CD8-positive, alpha-beta memory T cell (primary cell): ENCODE results near the gene ATXN1. TPM values are rescaled to one million over a fixed set of nuclear protein-coding genes. Genes with fewer than 3 reads are reported as not detected.

Experiments used
- CTCF ChIA-PET: fragments of 350-600 bp; sonication (Branson Sonifier 250); formaldehyde crosslinking; loops from one replicate; lab custom pipeline; 2021; ENCODE audit warnings: antibody characterized with exemption; lab: Charles Lee
- POLR2A ChIA-PET: fragments of 350-600 bp; sonication (Branson Sonifier 250); formaldehyde crosslinking; loops from one replicate; lab custom pipeline; 2021; ENCODE audit warnings: antibody characterized with exemption; lab: Charles Lee
- DNase-seq, 5 donors: peaks; one replicate each; pipeline versions ENCODE4 v3.0.0 to v3.0.0-alpha.2; 2020 to 2022; ENCODE audit warnings: mixed read lengths in 1 of 5
- H3K27ac ChIP-seq: one replicate; pipeline ENCODE4 v1.7.0; 2013; ENCODE audit warnings: low read depth, mild to moderate bottlenecking, low read length, moderate library complexity
- H3K27me3 ChIP-seq: 2 replicates; pipeline ENCODE4 v1.7.0; 2013; ENCODE audit warnings: low read length, mild to moderate bottlenecking; ENCODE audit not compliant: insufficient read depth, poor library complexity, severe bottlenecking
- H3K36me3 ChIP-seq: 2 replicates; pipeline ENCODE4 v1.7.0; 2013; ENCODE audit warnings: mild to moderate bottlenecking, low read length, moderate library complexity; ENCODE audit not compliant: insufficient read depth
- H3K4me1 ChIP-seq: 2 replicates; pipeline ENCODE4 v1.7.0; 2013; ENCODE audit warnings: mild to moderate bottlenecking, low read length, moderate library complexity; ENCODE audit not compliant: insufficient read depth
- H3K4me3 ChIP-seq: 2 replicates; pipeline ENCODE4 v1.7.0; 2013; ENCODE audit warnings: mild to moderate bottlenecking, low read length
- H3K9me3 ChIP-seq: 2 replicates; pipeline ENCODE4 v1.7.0; 2013; ENCODE audit warnings: mild to moderate bottlenecking, low read length
- H3K27ac Mint-ChIP-seq, 8 donors: one replicate each; pipeline ENCODE4 v1.8.0; 2020 to 2021; ENCODE audit warnings: mixed read lengths in 8 of 8, mild to moderate bottlenecking in 6 of 8, inconsistent platforms in 3 of 8, moderate library complexity in 3 of 8
- H3K27me3 Mint-ChIP-seq, 2 donors: one replicate each; pipeline ENCODE4 v1.8.0; 2020 to 2021; ENCODE audit warnings: mixed read lengths in 2 of 2, mild to moderate bottlenecking in 1 of 2, moderate library complexity in 1 of 2
- H3K36me3 Mint-ChIP-seq, 3 donors: one replicate each; pipeline ENCODE4 v1.8.0; 2020 to 2021; ENCODE audit warnings: mixed read lengths in 3 of 3, inconsistent platforms in 1 of 3, mild to moderate bottlenecking in 1 of 3
- H3K4me1 Mint-ChIP-seq, 3 donors: one replicate each; pipeline ENCODE4 v1.8.0; 2020 to 2021; ENCODE audit warnings: mixed read lengths in 3 of 3, inconsistent platforms in 1 of 3, mild to moderate bottlenecking in 1 of 3
- H3K4me3 Mint-ChIP-seq, 7 donors: one replicate each; pipeline ENCODE4 v1.8.0; 2020 to 2021; ENCODE audit warnings: mixed read lengths in 7 of 7, mild to moderate bottlenecking in 6 of 7, moderate library complexity in 4 of 7, inconsistent platforms in 2 of 7
- H3K9me3 Mint-ChIP-seq, 5 donors: one replicate each; pipeline ENCODE4 v1.8.0; 2020 to 2022; ENCODE audit warnings: mixed read lengths in 5 of 5, mild to moderate bottlenecking in 3 of 5, moderate library complexity in 2 of 5, inconsistent platforms in 1 of 5
- polyA plus RNA-seq: library from polyadenylated mRNA; unstranded; fragments of 300-500 nt; fragmentation: Illumina TruSeq; gene quantifications from one replicate; pipeline ENCODE4 v1.2.3, GENCODE V29; 2021
- total RNA-seq, 2 experiments: library from RNA; stranded (reverse); gene quantifications; one replicate each; pipeline ENCODE4 v1.2.3, GENCODE V29; 2021

Gene ATXN1
- total and polyA plus RNA-seq, 3 experiments from 2014 or later: 20.0 to 114 (median 111) TPM

GRCh38 chr6:16404456-16404855, 356.8 kb downstream of the ATXN1 start:
- H3K4me1 ChIP-seq: no peaks in the 10 kb centered on the region
- peak in 3 of 5 donors; percentile 8 to 21 (median 9) for DNase-seq
- Mint-ChIP-seq H3K9me3 (no peaks in the 10 kb centered on the region), H3K4me1 (peaks cover 27 to 51% (median 48%) of the 10 kb centered on the region in 3 donors), H3K27ac (peak overlapping the region in 6 of 8 donors; percentile 35 to 90 (median 54)), H3K27me3 (no peaks in the 10 kb centered on the region), H3K4me3 (peak overlapping the region in 6 of 7 donors; percentile 26 to 71 (median 57)), H3K36me3 (peaks cover 0 to 58% (median 16%) of the 10 kb centered on the region in 3 donors)
- no peaks in the 10 kb centered on the region for H3K27me3 ChIP-seq
- no peaks in the 10 kb centered on the region for H3K9me3 ChIP-seq
- H3K36me3 ChIP-seq: no peaks in the 10 kb centered on the region
- H3K4me3 ChIP-seq: no peak overlapping the region
- CTCF ChIA-PET: interaction anchor here (1.4 kb wide), 1 partner anchor 9 kb away, joined by 4 read pairs; no protein-coding TSS in a partner anchor
- POLR2A ChIA-PET: no interaction called here
- no peak overlapping the region for H3K27ac ChIP-seq

GRCh38 chr6:16403831-16404230, 357.4 kb downstream of the ATXN1 start:
- no peaks in the 10 kb centered on the region for H3K4me1 ChIP-seq
- H3K9me3 Mint-ChIP-seq: no peaks in the 10 kb centered on the region
- ChIA-PET POLR2A (interaction anchor here (0.6 kb wide), 1 partner anchor 165 kb away, joined by 3 read pairs; no protein-coding TSS in a partner anchor), CTCF (interaction anchor here (0.7 to 1.4 kb wide), 2 partner anchors 10 to 17 kb away, joined by 3 to 4 read pairs; no protein-coding TSS in a partner anchor)
- no peak overlapping the region for H3K4me3 ChIP-seq
- H3K36me3 Mint-ChIP-seq: peaks cover under 1 to 62% (median 16%) of the 10 kb centered on the region in 3 donors
- H3K27ac ChIP-seq: no peak overlapping the region
- no peaks in the 10 kb centered on the region for H3K27me3 ChIP-seq
- peak overlapping the region in 1 of 7 donors; percentile 44 for H3K4me3 Mint-ChIP-seq
- H3K36me3 ChIP-seq: no peaks in the 10 kb centered on the region
- no peaks in the 10 kb centered on the region for H3K27me3 Mint-ChIP-seq
- no peak for DNase-seq
- H3K9me3 ChIP-seq: no peaks in the 10 kb centered on the region
- peaks cover 27 to 52% (median 43%) of the 10 kb centered on the region in 3 donors for H3K4me1 Mint-ChIP-seq
- peak overlapping the region in 5 of 8 donors; percentile 3 to 73 (median 59) for H3K27ac Mint-ChIP-seq

- ChIA-PET POLR2A (no interaction called here), CTCF (interaction anchor here (1.1 kb wide), 1 partner anchor 10 kb away, joined by 3 read pairs; no protein-coding TSS in a partner anchor)
- no peaks in the 10 kb centered on the region for H3K4me1 ChIP-seq
- H3K36me3 ChIP-seq: no peaks in the 10 kb centered on the region
- H3K36me3 Mint-ChIP-seq: peaks cover 4 to 63% (median 15%) of the 10 kb centered on the region in 3 donors
- H3K9me3 ChIP-seq: no peaks in the 10 kb centered on the region
- H3K27me3 Mint-ChIP-seq: no peaks in the 10 kb centered on the region
- no peak overlapping the region for H3K4me3 Mint-ChIP-seq
- H3K27ac Mint-ChIP-seq: peak overlapping the region in 1 of 8 donors; percentile 76
- no peaks in the 10 kb centered on the region for H3K9me3 Mint-ChIP-seq
- H3K27me3 ChIP-seq: no peaks in the 10 kb centered on the region
- no peak overlapping the region for H3K4me3 ChIP-seq
- peaks cover 26 to 64% (median 43%) of the 10 kb centered on the region in 3 donors for H3K4me1 Mint-ChIP-seq
- DNase-seq: no peak
- no peak overlapping the region for H3K27ac ChIP-seq
Observed at GRCh38 chr6:16402581-16402900, 358.7 kb downstream of the ATXN1 start.

GRCh38 chr6:16400248-16400760, 361.0 kb downstream of the ATXN1 start:
- ChIA-PET POLR2A (no interaction called here), CTCF (interaction anchor here (0.6 kb wide), 1 partner anchor 9 kb away, joined by 3 read pairs; no protein-coding TSS in a partner anchor)
- DNase-seq: no peak
- H3K4me3 ChIP-seq: no peak overlapping the region
- no peaks in the 10 kb centered on the region for H3K9me3 ChIP-seq
- H3K27ac Mint-ChIP-seq: peak overlapping the region in 1 of 8 donors; percentile 57
- peaks cover 23 to 59% (median 38%) of the 10 kb centered on the region in 3 donors for H3K4me1 Mint-ChIP-seq
- no peaks in the 10 kb centered on the region for H3K9me3 Mint-ChIP-seq
- H3K4me3 Mint-ChIP-seq: no peak overlapping the region
- no peaks in the 10 kb centered on the region for H3K4me1 ChIP-seq
- no peaks in the 10 kb centered on the region for H3K36me3 ChIP-seq
- no peaks in the 10 kb centered on the region for H3K27me3 ChIP-seq
- peaks cover 4 to 55% (median 11%) of the 10 kb centered on the region in 3 donors for H3K36me3 Mint-ChIP-seq
- no peaks in the 10 kb centered on the region for H3K27me3 Mint-ChIP-seq
- H3K27ac ChIP-seq: no peak overlapping the region

GRCh38 chr6:16399695-16400094, 361.6 kb downstream of the ATXN1 start:
- Histone ChIP-seq H3K4me1 (no peaks in the 10 kb centered on the region), H3K36me3 (no peaks in the 10 kb centered on the region), H3K4me3 (no peak overlapping the region), H3K27ac (no peak overlapping the region), H3K27me3 (no peaks in the 10 kb centered on the region), H3K9me3 (no peaks in the 10 kb centered on the region)
- no peaks in the 10 kb centered on the region for H3K27me3 Mint-ChIP-seq
- H3K36me3 Mint-ChIP-seq: peaks cover 4 to 53% (median 8%) of the 10 kb centered on the region in 3 donors
- H3K4me1 Mint-ChIP-seq: peaks cover 17 to 53% (median 32%) of the 10 kb centered on the region in 3 donors
- DNase-seq: no peak
- no peak overlapping the region for H3K4me3 Mint-ChIP-seq
- ChIA-PET CTCF (no interaction called here), POLR2A (no interaction called here)
- H3K9me3 Mint-ChIP-seq: no peaks in the 10 kb centered on the region
- peak overlapping the region in 1 of 8 donors; percentile 57 for H3K27ac Mint-ChIP-seq

GRCh38 chr6:16399158-16399557, 362.1 kb downstream of the ATXN1 start:
- Mint-ChIP-seq H3K9me3 (no peaks in the 10 kb centered on the region), H3K27ac (no peak overlapping the region), H3K36me3 (peaks cover 4 to 54% (median 8%) of the 10 kb centered on the region in 3 donors), H3K27me3 (no peaks in the 10 kb centered on the region), H3K4me3 (no peak overlapping the region), H3K4me1 (peaks cover 14 to 49% (median 28%) of the 10 kb centered on the region in 3 donors)
- no peak for DNase-seq
- Histone ChIP-seq H3K27me3 (no peaks in the 10 kb centered on the region), H3K27ac (no peak overlapping the region), H3K4me1 (no peaks in the 10 kb centered on the region), H3K9me3 (no peaks in the 10 kb centered on the region), H3K36me3 (no peaks in the 10 kb centered on the region), H3K4me3 (no peak overlapping the region)
- CTCF ChIA-PET: no interaction called here
- POLR2A ChIA-PET: no interaction called here

- no peak overlapping the region for H3K27ac Mint-ChIP-seq
- POLR2A ChIA-PET: no interaction called here
Observed at GRCh38 chr6:16398587-16398986, 362.7 kb downstream of the ATXN1 start.

GRCh38 chr6:16397623-16398022, 363.6 kb downstream of the ATXN1 start:
- H3K27ac ChIP-seq: no peak overlapping the region
- H3K27ac Mint-ChIP-seq: peak overlapping the region in 1 of 8 donors; percentile 4
- no peak overlapping the region for H3K4me3 Mint-ChIP-seq
- H3K4me1 ChIP-seq: no peaks in the 10 kb centered on the region
- H3K9me3 Mint-ChIP-seq: no peaks in the 10 kb centered on the region
- H3K4me3 ChIP-seq: no peak overlapping the region
- DNase-seq: no peak
- H3K36me3 Mint-ChIP-seq: peaks cover 4 to 52% (median 5%) of the 10 kb centered on the region in 3 donors
- H3K36me3 ChIP-seq: no peaks in the 10 kb centered on the region
- H3K4me1 Mint-ChIP-seq: peaks cover 7 to 44% (median 21%) of the 10 kb centered on the region in 3 donors
- no peaks in the 10 kb centered on the region for H3K9me3 ChIP-seq
- POLR2A ChIA-PET: no interaction called here
- H3K27me3 ChIP-seq: no peaks in the 10 kb centered on the region
- no peaks in the 10 kb centered on the region for H3K27me3 Mint-ChIP-seq
- CTCF ChIA-PET: no interaction called here

More at GRCh38 chr6:16398587-16398986, 362.7 kb downstream of the ATXN1 start:
- peaks cover 9 to 43% (median 22%) of the 10 kb centered on the region in 3 donors for H3K4me1 Mint-ChIP-seq
- H3K9me3 Mint-ChIP-seq: no peaks in the 10 kb centered on the region
- no peaks in the 10 kb centered on the region for H3K9me3 ChIP-seq
- DNase-seq: no peak
- H3K4me3 ChIP-seq: no peak overlapping the region
- no peaks in the 10 kb centered on the region for H3K27me3 ChIP-seq
- H3K4me1 ChIP-seq: no peaks in the 10 kb centered on the region
- H3K4me3 Mint-ChIP-seq: no peak overlapping the region
- CTCF ChIA-PET: no interaction called here
- no peak overlapping the region for H3K27ac ChIP-seq
- no peaks in the 10 kb centered on the region for H3K36me3 ChIP-seq
- H3K27me3 Mint-ChIP-seq: no peaks in the 10 kb centered on the region
- H3K36me3 Mint-ChIP-seq: peaks cover 4 to 49% (median 6%) of the 10 kb centered on the region in 3 donors
